Measurements from ENCODE around the gene FGF21.

The FGF21 gene

DNA sequence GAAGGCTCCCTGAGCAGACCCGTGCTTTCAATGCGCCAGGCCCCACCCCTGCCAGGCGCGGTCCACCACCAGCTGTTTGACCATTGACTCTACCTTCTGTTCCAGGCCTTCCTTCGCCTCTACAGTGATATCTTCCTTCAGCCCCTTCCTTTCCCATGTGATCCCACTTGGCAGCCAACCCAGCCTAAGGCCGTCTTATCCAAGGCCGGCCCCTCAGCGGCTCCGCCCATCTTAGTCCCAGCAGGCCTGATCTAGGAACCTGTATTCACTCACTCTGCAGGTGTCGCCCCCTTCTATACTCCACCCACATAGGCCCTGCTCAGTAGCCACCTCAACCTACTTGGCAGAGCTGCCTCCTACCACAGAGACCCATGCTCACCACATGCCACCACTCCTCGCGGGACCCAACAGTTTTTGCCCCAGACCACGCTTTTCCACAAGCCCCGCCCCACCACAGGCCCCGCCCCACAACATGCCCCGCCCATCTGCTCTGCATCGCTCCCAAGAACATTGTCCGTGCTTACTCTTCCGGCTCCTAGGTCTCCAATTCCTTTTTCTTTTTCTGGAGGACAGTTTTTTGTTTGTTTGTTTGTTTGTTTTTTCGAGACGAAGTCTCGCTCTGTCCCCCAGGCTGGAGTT lies 17.8 kb upstream of the FGF21 start (continued):
- TF ChIP-seq ZNF146 (tag by site-specific recombination; IDR thresholded peaks at IDR 0.05) (no peak), ZNF211 (tag by site-specific recombination; IDR thresholded peaks at IDR 0.05; ENCODE audit: low read depth) (no peak), ZNF791 (tag by site-specific recombination; IDR thresholded peaks at IDR 0.05) (no peak), ZNF292 (tag by site-specific recombination; IDR thresholded peaks at IDR 0.05; ENCODE audit: borderline replicate concordance, low read depth) (no peak), OVOL3 (tag by site-specific recombination; IDR thresholded peaks at IDR 0.05) (no peak), ZNF23 (tag by site-specific recombination; IDR thresholded peaks at IDR 0.05; ENCODE audit: borderline replicate concordance) (no peak), ZNF132 (tag by site-specific recombination; IDR thresholded peaks at IDR 0.05; ENCODE audit: borderline replicate concordance) (no peak), ZBTB20 (tag by site-specific recombination; IDR thresholded peaks at IDR 0.05) (peak; percentile 69), EGR2 (tag by site-specific recombination; IDR thresholded peaks at IDR 0.05; ENCODE audit: low read depth) (peak; percentile 33; the same call in 1 of the 2 replicates), SP2 (tag by site-specific recombination; IDR thresholded peaks at IDR 0.05) (peak; percentile 53), ZNF121 (tag by site-specific recombination; IDR thresholded peaks at IDR 0.05) (no peak), GLI2 (tag by site-specific recombination; IDR thresholded peaks at IDR 0.05; ENCODE audit: borderline replicate concordance, low read depth) (no peak), ZNF2 (tag by site-specific recombination; IDR thresholded peaks at IDR 0.05) (no peak), SETDB1 (IDR thresholded peaks at IDR 0.05; ENCODE audit: insufficient read length, low read length) (no peak), ZNF514 (tag by site-specific recombination; IDR thresholded peaks at IDR 0.05) (no peak), KLF7 (tag by site-specific recombination; IDR thresholded peaks at IDR 0.05; ENCODE audit: borderline replicate concordance) (no peak), KLF9 (tag by site-specific recombination; IDR thresholded peaks at IDR 0.05; ENCODE audit: low read depth) (peak; percentile 54; the same call in 1 of the 2 replicates), ZNF596 (tag by site-specific recombination; IDR thresholded peaks at IDR 0.05) (no peak), ZSCAN23 (tag by site-specific recombination; IDR thresholded peaks at IDR 0.05) (no peak), ZFP3 (tag by site-specific recombination; IDR thresholded peaks at IDR 0.05; ENCODE audit: low read depth) (no peak)
- TF ChIP-seq, protein P1, sequence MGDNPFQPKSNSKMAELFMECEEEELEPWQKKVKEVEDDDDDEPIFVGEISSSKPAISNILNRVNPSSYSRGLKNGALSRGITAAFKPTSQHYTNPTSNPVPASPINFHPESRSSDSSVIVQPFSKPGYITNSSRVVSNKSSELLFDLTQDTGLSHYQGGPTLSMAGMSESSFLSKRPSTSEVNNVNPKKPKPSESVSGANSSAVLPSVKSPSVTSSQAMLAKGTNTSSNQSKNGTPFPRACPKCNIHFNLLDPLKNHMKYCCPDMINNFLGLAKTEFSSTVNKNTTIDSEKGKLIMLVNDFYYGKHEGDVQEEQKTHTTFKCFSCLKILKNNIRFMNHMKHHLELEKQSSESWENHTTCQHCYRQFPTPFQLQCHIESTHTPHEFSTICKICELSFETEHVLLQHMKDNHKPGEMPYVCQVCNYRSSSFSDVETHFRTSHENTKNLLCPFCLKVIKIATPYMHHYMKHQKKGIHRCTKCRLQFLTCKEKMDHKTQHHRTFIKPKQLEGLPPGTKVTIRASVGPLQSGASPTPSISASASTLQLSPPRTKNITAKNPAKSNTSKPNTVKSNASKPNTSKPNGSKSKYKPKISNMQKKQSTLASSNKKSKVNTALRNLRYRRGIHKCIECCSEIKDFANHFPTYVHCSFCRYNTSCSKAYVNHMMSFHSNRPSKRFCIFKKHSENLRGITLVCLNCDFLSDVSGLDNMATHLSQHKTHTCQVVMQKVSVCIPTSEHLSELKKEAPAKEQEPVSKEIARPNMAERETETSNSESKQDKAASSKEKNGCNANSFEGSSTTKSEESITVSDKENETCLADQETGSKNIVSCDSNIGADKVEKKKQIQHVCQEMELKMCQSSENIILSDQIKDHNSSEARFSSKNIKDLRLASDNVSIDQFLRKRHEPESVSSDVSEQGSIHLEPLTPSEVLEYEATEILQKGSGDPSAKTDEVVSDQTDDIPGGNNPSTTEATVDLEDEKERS (tag by site-specific recombination; IDR thresholded peaks at IDR 0.05) = no peak
- TF ChIP-seq, protein P2, sequence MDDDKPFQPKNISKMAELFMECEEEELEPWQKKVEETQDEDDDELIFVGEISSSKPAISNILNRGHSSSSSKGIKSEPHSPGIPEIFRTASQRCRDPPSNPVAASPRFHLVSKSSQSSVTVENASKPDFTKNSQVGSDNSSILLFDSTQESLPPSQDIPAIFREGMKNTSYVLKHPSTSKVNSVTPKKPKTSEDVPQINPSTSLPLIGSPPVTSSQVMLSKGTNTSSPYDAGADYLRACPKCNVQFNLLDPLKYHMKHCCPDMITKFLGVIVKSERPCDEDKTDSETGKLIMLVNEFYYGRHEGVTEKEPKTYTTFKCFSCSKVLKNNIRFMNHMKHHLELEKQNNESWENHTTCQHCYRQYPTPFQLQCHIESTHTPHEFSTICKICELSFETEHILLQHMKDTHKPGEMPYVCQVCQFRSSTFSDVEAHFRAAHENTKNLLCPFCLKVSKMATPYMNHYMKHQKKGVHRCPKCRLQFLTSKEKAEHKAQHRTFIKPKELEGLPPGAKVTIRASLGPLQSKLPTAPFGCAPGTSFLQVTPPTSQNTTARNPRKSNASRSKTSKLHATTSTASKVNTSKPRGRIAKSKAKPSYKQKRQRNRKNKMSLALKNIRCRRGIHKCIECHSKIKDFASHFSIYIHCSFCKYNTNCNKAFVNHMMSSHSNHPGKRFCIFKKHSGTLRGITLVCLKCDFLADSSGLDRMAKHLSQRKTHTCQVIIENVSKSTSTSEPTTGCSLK (tag by site-specific recombination; IDR thresholded peaks at IDR 0.05) = no peak
- TF ChIP-seq, protein P3, sequence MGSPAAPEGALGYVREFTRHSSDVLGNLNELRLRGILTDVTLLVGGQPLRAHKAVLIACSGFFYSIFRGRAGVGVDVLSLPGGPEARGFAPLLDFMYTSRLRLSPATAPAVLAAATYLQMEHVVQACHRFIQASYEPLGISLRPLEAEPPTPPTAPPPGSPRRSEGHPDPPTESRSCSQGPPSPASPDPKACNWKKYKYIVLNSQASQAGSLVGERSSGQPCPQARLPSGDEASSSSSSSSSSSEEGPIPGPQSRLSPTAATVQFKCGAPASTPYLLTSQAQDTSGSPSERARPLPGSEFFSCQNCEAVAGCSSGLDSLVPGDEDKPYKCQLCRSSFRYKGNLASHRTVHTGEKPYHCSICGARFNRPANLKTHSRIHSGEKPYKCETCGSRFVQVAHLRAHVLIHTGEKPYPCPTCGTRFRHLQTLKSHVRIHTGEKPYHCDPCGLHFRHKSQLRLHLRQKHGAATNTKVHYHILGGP (tag by site-specific recombination; IDR thresholded peaks at IDR 0.05) = no peak
- TF ChIP-seq, protein P4, sequence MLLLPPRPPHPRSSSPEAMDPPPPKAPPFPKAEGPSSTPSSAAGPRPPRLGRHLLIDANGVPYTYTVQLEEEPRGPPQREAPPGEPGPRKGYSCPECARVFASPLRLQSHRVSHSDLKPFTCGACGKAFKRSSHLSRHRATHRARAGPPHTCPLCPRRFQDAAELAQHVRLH (tag by site-specific recombination; IDR thresholded peaks at IDR 0.05) = no peak
- TF ChIP-seq, protein P5, sequence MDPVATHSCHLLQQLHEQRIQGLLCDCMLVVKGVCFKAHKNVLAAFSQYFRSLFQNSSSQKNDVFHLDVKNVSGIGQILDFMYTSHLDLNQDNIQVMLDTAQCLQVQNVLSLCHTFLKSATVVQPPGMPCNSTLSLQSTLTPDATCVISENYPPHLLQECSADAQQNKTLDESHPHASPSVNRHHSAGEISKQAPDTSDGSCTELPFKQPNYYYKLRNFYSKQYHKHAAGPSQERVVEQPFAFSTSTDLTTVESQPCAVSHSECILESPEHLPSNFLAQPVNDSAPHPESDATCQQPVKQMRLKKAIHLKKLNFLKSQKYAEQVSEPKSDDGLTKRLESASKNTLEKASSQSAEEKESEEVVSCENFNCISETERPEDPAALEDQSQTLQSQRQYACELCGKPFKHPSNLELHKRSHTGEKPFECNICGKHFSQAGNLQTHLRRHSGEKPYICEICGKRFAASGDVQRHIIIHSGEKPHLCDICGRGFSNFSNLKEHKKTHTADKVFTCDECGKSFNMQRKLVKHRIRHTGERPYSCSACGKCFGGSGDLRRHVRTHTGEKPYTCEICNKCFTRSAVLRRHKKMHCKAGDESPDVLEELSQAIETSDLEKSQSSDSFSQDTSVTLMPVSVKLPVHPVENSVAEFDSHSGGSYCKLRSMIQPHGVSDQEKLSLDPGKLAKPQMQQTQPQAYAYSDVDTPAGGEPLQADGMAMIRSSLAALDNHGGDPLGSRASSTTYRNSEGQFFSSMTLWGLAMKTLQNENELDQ (tag by site-specific recombination; IDR thresholded peaks at IDR 0.05; ENCODE audit: low read depth) = no peak
- TF ChIP-seq, protein P6, sequence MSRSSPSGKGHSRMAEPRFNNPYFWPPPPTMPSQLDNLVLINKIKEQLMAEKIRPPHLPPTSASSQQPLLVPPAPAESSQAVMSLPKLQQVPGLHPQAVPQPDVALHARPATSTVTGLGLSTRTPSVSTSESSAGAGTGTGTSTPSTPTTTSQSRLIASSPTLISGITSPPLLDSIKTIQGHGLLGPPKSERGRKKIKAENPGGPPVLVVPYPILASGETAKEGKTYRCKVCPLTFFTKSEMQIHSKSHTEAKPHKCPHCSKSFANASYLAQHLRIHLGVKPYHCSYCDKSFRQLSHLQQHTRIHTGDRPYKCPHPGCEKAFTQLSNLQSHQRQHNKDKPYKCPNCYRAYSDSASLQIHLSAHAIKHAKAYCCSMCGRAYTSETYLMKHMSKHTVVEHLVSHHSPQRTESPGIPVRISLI (tag by site-specific recombination; IDR thresholded peaks at IDR 0.05) = no peak
